Progenitor cell of endocrine pancreas (in vitro differentiated cells): ENCODE results near the gene EEIG2. TPM values are rescaled to one million over a fixed set of nuclear protein-coding genes. Genes with fewer than 3 reads are reported as not detected.

ENCODE experiments used
- DNase-seq: peaks from one replicate; pipeline ENCODE4 v3.0.0; 2021; ENCODE audit warnings: low spot score; ENCODE audit not compliant: unreplicated experiment
- H3K27ac Mint-ChIP-seq: 2 replicates; pipeline ENCODE4 v1.8.0; 2021; ENCODE audit warnings: mild to moderate bottlenecking, moderate library complexity, mixed read lengths
- H3K27me3 Mint-ChIP-seq: 2 replicates; pipeline ENCODE4 v1.8.0; 2021; ENCODE audit warnings: mixed read lengths
- H3K36me3 Mint-ChIP-seq: 2 replicates; pipeline ENCODE4 v1.8.0; 2022; ENCODE audit warnings: mixed read lengths; ENCODE audit not compliant: insufficient read depth
- H3K4me1 Mint-ChIP-seq: 2 replicates; pipeline ENCODE4 v1.8.0; 2021; ENCODE audit warnings: low read depth, mixed read lengths
- H3K4me3 Mint-ChIP-seq: 2 replicates; pipeline ENCODE4 v1.8.0; 2021; ENCODE audit warnings: low read depth, mild to moderate bottlenecking, moderate library complexity, mixed read lengths
- H3K9me3 Mint-ChIP-seq: 2 replicates; pipeline ENCODE4 v1.8.0; 2021; ENCODE audit warnings: low read depth, mixed read lengths
- total RNA-seq: library from RNA; stranded (reverse); gene quantifications from 2 replicates; pipeline ENCODE4 v1.2.1, GENCODE V29; 2021
- TF ChIP-seq, protein P1 (sequence below): fragments of 200-600 bp; sonication (generic); IDR thresholded peaks from one replicate; pipeline ENCODE4 v1.5.0; 2021; ENCODE audit warnings: antibody characterized with exemption, mild to moderate bottlenecking; ENCODE audit not compliant: unreplicated experiment

Gene EEIG2
- total RNA-seq, 1 donor from 2014 or later, result 6.8 TPM

- Mint-ChIP-seq H3K27ac (no peak overlapping the region), H3K4me1 (no peaks in the 10 kb centered on the region), H3K4me3 (no peak overlapping the region), H3K9me3 (peaks cover 8% of the 10 kb centered on the region), H3K36me3 (no peaks in the 10 kb centered on the region), H3K27me3 (no peaks in the 10 kb centered on the region)
- no peak for DNase-seq
- TF ChIP-seq, protein P1, sequence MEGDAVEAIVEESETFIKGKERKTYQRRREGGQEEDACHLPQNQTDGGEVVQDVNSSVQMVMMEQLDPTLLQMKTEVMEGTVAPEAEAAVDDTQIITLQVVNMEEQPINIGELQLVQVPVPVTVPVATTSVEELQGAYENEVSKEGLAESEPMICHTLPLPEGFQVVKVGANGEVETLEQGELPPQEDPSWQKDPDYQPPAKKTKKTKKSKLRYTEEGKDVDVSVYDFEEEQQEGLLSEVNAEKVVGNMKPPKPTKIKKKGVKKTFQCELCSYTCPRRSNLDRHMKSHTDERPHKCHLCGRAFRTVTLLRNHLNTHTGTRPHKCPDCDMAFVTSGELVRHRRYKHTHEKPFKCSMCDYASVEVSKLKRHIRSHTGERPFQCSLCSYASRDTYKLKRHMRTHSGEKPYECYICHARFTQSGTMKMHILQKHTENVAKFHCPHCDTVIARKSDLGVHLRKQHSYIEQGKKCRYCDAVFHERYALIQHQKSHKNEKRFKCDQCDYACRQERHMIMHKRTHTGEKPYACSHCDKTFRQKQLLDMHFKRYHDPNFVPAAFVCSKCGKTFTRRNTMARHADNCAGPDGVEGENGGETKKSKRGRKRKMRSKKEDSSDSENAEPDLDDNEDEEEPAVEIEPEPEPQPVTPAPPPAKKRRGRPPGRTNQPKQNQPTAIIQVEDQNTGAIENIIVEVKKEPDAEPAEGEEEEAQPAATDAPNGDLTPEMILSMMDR, result no peak
Observed at GRCh38 chr1:108573183-108573582, 13.3 kb downstream of the EEIG2 start.

GRCh38 chr1:108574008-108574407 lies 14.1 kb downstream of the EEIG2 start:
- no peak for DNase-seq
- H3K4me3 Mint-ChIP-seq, result no peak overlapping the region
- TF ChIP-seq, protein P1, result no peak
- H3K9me3 Mint-ChIP-seq, result peaks cover 8% of the 10 kb centered on the region
- H3K36me3 Mint-ChIP-seq, result no peaks in the 10 kb centered on the region
- H3K27me3 Mint-ChIP-seq, result no peaks in the 10 kb centered on the region
- no peaks in the 10 kb centered on the region for H3K4me1 Mint-ChIP-seq
- no peak overlapping the region for H3K27ac Mint-ChIP-seq

DNA sequence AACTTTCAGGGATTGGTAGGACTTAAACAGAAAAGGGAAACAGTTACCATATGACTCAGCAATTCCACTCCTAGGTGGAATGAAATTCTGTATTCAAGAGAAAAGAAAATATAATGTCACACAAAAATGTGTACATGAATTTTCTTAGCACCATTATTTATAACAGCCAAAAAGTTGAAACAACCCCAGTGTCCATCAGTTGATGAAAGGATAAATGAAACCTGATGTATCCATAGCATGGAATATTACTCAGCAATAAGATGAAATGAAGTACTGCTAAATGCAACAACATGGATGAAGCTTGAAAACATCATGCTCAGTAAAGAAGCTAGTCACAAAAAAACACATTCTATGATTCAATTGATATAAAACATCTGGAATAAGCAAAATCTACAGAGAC lies 15.5 kb downstream of the EEIG2 start:
- H3K4me1 Mint-ChIP-seq, result no peaks in the 10 kb centered on the region
- peaks cover 13% of the 10 kb centered on the region for H3K9me3 Mint-ChIP-seq
- DNase-seq, result no peak
- TF ChIP-seq, protein P1, result no peak
- peaks cover 4% of the 10 kb centered on the region for H3K36me3 Mint-ChIP-seq
- H3K27me3 Mint-ChIP-seq, result no peaks in the 10 kb centered on the region
- no peak overlapping the region for H3K27ac Mint-ChIP-seq
- H3K4me3 Mint-ChIP-seq, result no peak overlapping the region

DNA sequence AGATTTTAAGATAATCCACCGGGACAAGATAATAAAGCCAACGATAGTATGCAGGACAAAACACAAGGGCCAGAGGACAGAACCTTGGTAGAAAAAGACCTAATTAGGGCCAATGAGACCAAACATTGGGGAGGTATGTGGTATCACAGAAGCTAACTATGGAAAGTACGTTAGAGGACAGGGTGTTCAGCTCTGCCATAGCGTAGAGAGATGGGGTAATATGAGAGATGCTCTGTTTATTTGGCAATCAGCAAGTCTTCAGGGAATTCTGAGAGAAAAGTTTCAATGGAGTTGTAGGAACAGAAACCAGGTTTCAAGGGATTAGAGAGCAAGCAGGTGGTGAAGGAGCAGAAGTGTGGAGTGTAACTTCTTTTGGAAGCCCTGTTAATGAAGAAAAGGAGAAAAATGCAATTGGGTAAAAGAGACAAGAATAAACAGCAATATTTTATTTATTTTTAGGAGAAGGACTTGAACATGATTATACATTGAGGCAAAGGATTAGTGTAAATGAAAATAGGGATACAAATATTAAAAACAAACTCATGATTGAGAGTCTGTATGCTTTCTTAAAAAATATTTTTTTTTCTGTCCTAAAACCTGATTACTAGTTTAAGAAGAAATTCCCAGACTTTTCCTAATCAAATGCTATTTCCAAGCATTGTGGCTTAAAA lies 24.0 kb downstream of the EEIG2 start:
- Mint-ChIP-seq H3K9me3 (peaks cover 15% of the 10 kb centered on the region), H3K4me1 (peaks cover 13% of the 10 kb centered on the region), H3K27ac (no peak overlapping the region), H3K4me3 (no peak overlapping the region), H3K36me3 (peaks cover 6% of the 10 kb centered on the region), H3K27me3 (no peaks in the 10 kb centered on the region)
- TF ChIP-seq, protein P1, result no peak
- no peak for DNase-seq

GRCh38 chr1:108584428-108584856 lies 24.5 kb downstream of the EEIG2 start:
- DNase-seq, result no peak
- Mint-ChIP-seq H3K36me3 (peaks cover 6% of the 10 kb centered on the region), H3K4me3 (no peak overlapping the region), H3K27ac (no peak overlapping the region), H3K4me1 (peaks cover 15% of the 10 kb centered on the region), H3K27me3 (no peaks in the 10 kb centered on the region), H3K9me3 (peaks cover 15% of the 10 kb centered on the region)
- TF ChIP-seq, protein P1, result no peak
